PC-9 (cell line): ENCODE results near the gene KIFC1.
"Not testable (repeated sequence)": the region's sequence is repeated elsewhere in the genome, so short reads cannot be mapped to it uniquely, and the experiment has no call there.

ENCODE experiments used
- EZH2 ChIP-seq: fragments of 200-600 bp; sonication (generic); IDR thresholded peaks from 2 replicates; pipeline ENCODE4 v1.8.0; 2017; ENCODE audit warnings: antibody characterized with exemption, low read depth
- TF ChIP-seq, protein P1 (sequence below): fragments of 200-600 bp; sonication (generic); conservative IDR thresholded peaks from 2 replicates; pipeline ENCODE4 v1.6.1; 2017; ENCODE audit warnings: mixed run types, antibody characterized with exemption, mild to moderate bottlenecking, moderate library complexity

DNA sequence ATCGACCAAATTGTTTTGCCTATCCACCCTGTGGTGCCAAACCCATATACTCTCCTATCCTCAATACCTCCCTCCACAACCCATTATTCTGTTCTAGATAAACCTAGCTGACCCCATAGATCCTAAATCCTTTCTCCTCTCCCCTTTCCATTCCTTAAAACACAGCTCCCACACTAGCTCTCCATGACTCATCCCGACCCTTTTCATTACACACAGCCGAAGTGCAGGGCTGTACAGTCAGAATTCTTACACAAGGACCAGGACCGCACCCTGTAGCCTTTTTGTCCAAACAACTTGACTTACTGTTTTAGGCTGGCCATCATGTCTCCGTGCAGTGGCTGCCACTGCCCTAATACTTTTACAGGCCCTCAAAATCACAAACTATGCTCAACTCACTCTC is 44.7 kb upstream of the KIFC1 start:
- TF ChIP-seq, protein P1, sequence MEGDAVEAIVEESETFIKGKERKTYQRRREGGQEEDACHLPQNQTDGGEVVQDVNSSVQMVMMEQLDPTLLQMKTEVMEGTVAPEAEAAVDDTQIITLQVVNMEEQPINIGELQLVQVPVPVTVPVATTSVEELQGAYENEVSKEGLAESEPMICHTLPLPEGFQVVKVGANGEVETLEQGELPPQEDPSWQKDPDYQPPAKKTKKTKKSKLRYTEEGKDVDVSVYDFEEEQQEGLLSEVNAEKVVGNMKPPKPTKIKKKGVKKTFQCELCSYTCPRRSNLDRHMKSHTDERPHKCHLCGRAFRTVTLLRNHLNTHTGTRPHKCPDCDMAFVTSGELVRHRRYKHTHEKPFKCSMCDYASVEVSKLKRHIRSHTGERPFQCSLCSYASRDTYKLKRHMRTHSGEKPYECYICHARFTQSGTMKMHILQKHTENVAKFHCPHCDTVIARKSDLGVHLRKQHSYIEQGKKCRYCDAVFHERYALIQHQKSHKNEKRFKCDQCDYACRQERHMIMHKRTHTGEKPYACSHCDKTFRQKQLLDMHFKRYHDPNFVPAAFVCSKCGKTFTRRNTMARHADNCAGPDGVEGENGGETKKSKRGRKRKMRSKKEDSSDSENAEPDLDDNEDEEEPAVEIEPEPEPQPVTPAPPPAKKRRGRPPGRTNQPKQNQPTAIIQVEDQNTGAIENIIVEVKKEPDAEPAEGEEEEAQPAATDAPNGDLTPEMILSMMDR, result not testable (repeated sequence)
- not testable (repeated sequence) for TF ChIP-seq EZH2
